ENCODE results near the gene USP43.
A peak's percentile ranks its signal among the peaks of the same experiment; 100 is the strongest.
"Not testable (repeated sequence)": the region's sequence is repeated elsewhere in the genome, so short reads cannot be mapped to it uniquely, and the experiment has no call there.

The USP43 gene

DNA sequence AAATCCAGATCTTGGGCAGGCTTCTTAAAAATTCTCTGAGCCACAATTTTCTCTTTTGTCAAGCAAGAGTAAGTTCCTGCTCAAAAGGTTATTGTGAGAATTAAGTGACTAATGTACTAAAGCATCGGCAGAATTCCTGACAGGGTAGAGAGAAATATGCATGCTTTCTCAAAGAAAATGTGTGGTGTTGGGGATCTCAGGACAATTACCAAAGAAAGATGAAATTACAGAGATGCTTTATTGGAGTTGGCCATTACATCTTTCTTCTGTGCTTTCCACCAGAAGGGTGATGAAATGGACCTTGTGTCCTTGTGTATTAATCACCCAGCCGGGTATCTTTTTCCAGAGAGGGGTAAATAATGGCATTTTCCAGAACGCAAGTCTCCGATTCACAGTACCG lies 1.7 kb upstream of the USP43 start:
- Histone ChIP-seq H3K36me3 (ENCODE audit: insufficient read depth, insufficient read length, low read length) (no peaks in the 10 kb centered on the region), H3K9ac (ENCODE audit: insufficient read length, low read depth) (no peak overlapping the region), H3K27me3 (ENCODE audit: insufficient read depth, insufficient read length) (peaks cover 15% of the 10 kb centered on the region), H3K4me3 (ENCODE audit: insufficient read length, low read depth) (no peak overlapping the region), H3K4me1 (ENCODE audit: insufficient read depth, insufficient read length) (peaks cover 4% of the 10 kb centered on the region), H3K9me3 (ENCODE audit: insufficient read depth, low read length) (peaks cover 9% of the 10 kb centered on the region; the same call in 1 of the 2 replicates)
- no peak for DNase-seq (ENCODE audit: low read depth, low spot score)
- TF ChIP-seq ZNF274 (IDR thresholded peaks at IDR 0.05; ENCODE audit: low read depth, low read length) (no peak), SUZ12 (IDR thresholded peaks at IDR 0.05; ENCODE audit: extremely low read depth, insufficient read depth, insufficient read length) (no peak), YY1 (IDR thresholded peaks at IDR 0.05; ENCODE audit: insufficient read depth, insufficient read length) (no peak)

DNA sequence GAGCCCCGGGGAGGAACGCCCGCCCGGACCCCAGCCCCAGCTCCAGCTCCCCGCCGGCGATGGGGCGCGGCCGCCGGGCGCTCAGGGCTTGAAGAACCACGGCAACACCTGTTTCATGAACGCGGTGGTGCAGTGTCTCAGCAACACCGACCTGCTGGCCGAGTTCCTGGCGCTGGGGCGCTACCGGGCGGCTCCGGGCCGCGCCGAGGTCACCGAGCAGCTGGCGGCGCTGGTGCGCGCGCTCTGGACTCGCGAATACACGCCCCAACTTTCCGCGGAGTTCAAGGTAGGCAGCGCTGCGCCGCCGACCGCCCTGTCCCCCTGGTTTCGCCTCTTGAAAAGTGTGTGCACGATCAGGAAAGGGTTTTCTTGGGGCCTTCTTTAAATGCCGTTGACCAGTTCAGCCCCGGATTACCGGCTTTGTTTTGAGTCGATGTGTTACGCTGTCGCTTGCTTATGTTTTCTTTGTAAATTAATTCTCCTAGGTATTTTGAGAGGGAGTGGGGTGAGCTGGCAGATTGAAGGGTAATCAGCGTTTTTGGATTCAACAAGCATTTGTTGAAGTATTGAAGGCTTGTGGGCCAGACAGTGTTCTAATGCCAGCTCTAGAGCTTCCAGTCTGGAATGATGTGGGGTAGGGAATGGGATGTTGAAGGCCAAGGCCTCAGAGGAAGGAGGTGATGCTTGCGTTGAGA lies 681 bp downstream of the USP43 start:
- Histone ChIP-seq H3K9ac (ENCODE audit: insufficient read length, low read depth) (peak overlapping the region; percentile 86), H3K4me3 (ENCODE audit: insufficient read length, low read depth) (peak overlapping the region; percentile 66)
- DNase-seq (ENCODE audit: low read depth, low spot score) = no peak

DNA sequence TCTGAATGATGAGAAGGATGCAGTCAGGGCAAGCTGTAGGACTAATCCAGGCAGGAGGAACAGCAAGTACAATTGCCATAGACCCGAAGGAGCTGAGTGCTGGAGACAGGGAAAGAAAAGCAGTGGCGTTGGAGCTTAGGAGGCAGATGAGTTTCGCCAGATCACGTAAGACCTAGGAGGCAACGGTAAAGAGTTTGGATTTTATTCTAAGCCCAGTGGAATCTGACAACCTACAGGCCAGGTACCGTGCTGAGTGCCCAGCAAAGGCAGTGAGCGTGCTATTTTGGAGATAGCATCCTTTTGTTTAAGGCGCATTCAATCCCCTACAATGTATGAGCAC lies 1.2 kb downstream of the USP43 start:
- TF ChIP-seq YY1 (IDR thresholded peaks at IDR 0.05; ENCODE audit: insufficient read depth, insufficient read length) = no peak
- Histone ChIP-seq H3K36me3 (ENCODE audit: insufficient read depth, insufficient read length, low read length) (no peaks in the 10 kb centered on the region), H3K9ac (ENCODE audit: insufficient read length, low read depth) (peak overlapping the region; percentile 86), H3K4me3 (ENCODE audit: insufficient read length, low read depth) (peak overlapping the region; percentile 66), H3K27me3 (ENCODE audit: insufficient read depth, insufficient read length) (peaks cover 15% of the 10 kb centered on the region), H3K4me1 (ENCODE audit: insufficient read depth, insufficient read length) (peaks cover 4% of the 10 kb centered on the region), H3K9me3 (ENCODE audit: insufficient read depth, low read length) (peaks cover 5% of the 10 kb centered on the region; the same call in 1 of the 2 replicates)
- no peak for DNase-seq (ENCODE audit: low read depth, low spot score)

More for the DNA sequence above, 681 bp downstream of the USP43 start:
- Histone ChIP-seq H3K4me1 (ENCODE audit: insufficient read depth, insufficient read length) (peaks cover 4% of the 10 kb centered on the region), H3K27me3 (ENCODE audit: insufficient read depth, insufficient read length) (peaks cover 15% of the 10 kb centered on the region), H3K36me3 (ENCODE audit: insufficient read depth, insufficient read length, low read length) (no peaks in the 10 kb centered on the region), H3K9me3 (ENCODE audit: insufficient read depth, low read length) (peaks cover 8% of the 10 kb centered on the region; the same call in 1 of the 2 replicates)
- TF ChIP-seq SUZ12 (IDR thresholded peaks at IDR 0.05; ENCODE audit: extremely low read depth, insufficient read depth, insufficient read length) (no peak), ZNF274 (IDR thresholded peaks at IDR 0.05; ENCODE audit: low read depth, low read length) (no peak), YY1 (IDR thresholded peaks at IDR 0.05; ENCODE audit: insufficient read depth, insufficient read length) (no peak)

DNA sequence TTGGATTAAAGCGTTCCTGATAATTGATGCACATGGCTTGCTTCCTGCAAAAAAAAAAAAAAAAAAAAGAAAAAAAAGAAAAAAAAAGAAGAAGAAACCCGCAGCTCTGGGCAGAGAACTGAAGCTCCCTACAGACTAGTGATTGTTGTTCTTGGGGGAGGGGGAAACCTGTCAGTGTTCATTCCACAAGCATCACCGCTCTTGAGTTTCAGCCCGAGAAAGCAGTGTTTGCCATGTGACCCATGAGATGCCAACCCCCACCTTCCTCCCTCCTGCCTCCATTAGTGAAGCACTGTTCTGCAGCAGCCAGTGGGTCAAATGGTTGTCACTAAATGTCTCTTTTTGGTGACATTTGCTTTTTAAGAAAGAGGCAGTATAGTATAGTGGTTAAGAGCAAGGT lies 1.7 kb downstream of the USP43 start:
- H3K9ac ChIP-seq (ENCODE audit: insufficient read length, low read depth) = no peak overlapping the region
- no peaks in the 10 kb centered on the region for H3K36me3 ChIP-seq (ENCODE audit: insufficient read depth, insufficient read length, low read length)
- H3K9me3 ChIP-seq (ENCODE audit: insufficient read depth, low read length) = no peaks in the 10 kb centered on the region
- DNase-seq (ENCODE audit: low read depth, low spot score) = no peak
- peaks cover 15% of the 10 kb centered on the region for H3K27me3 ChIP-seq (ENCODE audit: insufficient read depth, insufficient read length)
- TF ChIP-seq ZNF274 (IDR thresholded peaks at IDR 0.05; ENCODE audit: low read depth, low read length) = no peak
- no peak for TF ChIP-seq SUZ12 (IDR thresholded peaks at IDR 0.05; ENCODE audit: extremely low read depth, insufficient read depth, insufficient read length)
- no peak for TF ChIP-seq YY1 (IDR thresholded peaks at IDR 0.05; ENCODE audit: insufficient read depth, insufficient read length)
- H3K4me3 ChIP-seq (ENCODE audit: insufficient read length, low read depth) = no peak overlapping the region
- H3K4me1 ChIP-seq (ENCODE audit: insufficient read depth, insufficient read length) = peaks cover 4% of the 10 kb centered on the region

- TF ChIP-seq ZNF274 (IDR thresholded peaks at IDR 0.05; ENCODE audit: low read depth, low read length) (no peak), SUZ12 (IDR thresholded peaks at IDR 0.05; ENCODE audit: extremely low read depth, insufficient read depth, insufficient read length) (no peak), YY1 (IDR thresholded peaks at IDR 0.05; ENCODE audit: insufficient read depth, insufficient read length) (no peak)
These were observed 3.3 kb downstream of the USP43 start for GRCh38 chr17:9648521-9649110.

GRCh38 chr17:9658593-9659211 lies 13.4 kb downstream of the USP43 start:
- Histone ChIP-seq H3K27me3 (ENCODE audit: insufficient read depth, insufficient read length) (no peaks in the 10 kb centered on the region), H3K4me1 (ENCODE audit: insufficient read depth, insufficient read length) (no peaks in the 10 kb centered on the region), H3K36me3 (ENCODE audit: insufficient read depth, insufficient read length, low read length) (no peaks in the 10 kb centered on the region), H3K9ac (ENCODE audit: insufficient read length, low read depth) (no peak overlapping the region), H3K9me3 (ENCODE audit: insufficient read depth, low read length) (no peaks in the 10 kb centered on the region), H3K4me3 (ENCODE audit: insufficient read length, low read depth) (no peak overlapping the region)
- TF ChIP-seq YY1 (IDR thresholded peaks at IDR 0.05; ENCODE audit: insufficient read depth, insufficient read length) (no peak), ZNF274 (IDR thresholded peaks at IDR 0.05; ENCODE audit: low read depth, low read length) (no peak), SUZ12 (IDR thresholded peaks at IDR 0.05; ENCODE audit: extremely low read depth, insufficient read depth, insufficient read length) (no peak)
- no peak for DNase-seq (ENCODE audit: low read depth, low spot score)

More at GRCh38 chr17:9648521-9649110, 3.3 kb downstream of the USP43 start:
- Histone ChIP-seq H3K4me1 (ENCODE audit: insufficient read depth, insufficient read length) (peaks cover 4% of the 10 kb centered on the region), H3K9me3 (ENCODE audit: insufficient read depth, low read length) (no peaks in the 10 kb centered on the region), H3K9ac (ENCODE audit: insufficient read length, low read depth) (no peak overlapping the region), H3K36me3 (ENCODE audit: insufficient read depth, insufficient read length, low read length) (no peaks in the 10 kb centered on the region), H3K4me3 (ENCODE audit: insufficient read length, low read depth) (no peak overlapping the region), H3K27me3 (ENCODE audit: insufficient read depth, insufficient read length) (peaks cover 15% of the 10 kb centered on the region)
- no peak for DNase-seq (ENCODE audit: low read depth, low spot score)

- no peak for DNase-seq (ENCODE audit: low read depth, low spot score)
- Histone ChIP-seq H3K9me3 (ENCODE audit: insufficient read depth, low read length) (no peaks in the 10 kb centered on the region), H3K4me3 (ENCODE audit: insufficient read length, low read depth) (no peak overlapping the region), H3K9ac (ENCODE audit: insufficient read length, low read depth) (no peak overlapping the region), H3K27me3 (ENCODE audit: insufficient read depth, insufficient read length) (no peaks in the 10 kb centered on the region), H3K4me1 (ENCODE audit: insufficient read depth, insufficient read length) (no peaks in the 10 kb centered on the region), H3K36me3 (ENCODE audit: insufficient read depth, insufficient read length, low read length) (peaks cover 3% of the 10 kb centered on the region)
- TF ChIP-seq ZNF274 (IDR thresholded peaks at IDR 0.05; ENCODE audit: low read depth, low read length) (no peak), YY1 (IDR thresholded peaks at IDR 0.05; ENCODE audit: insufficient read depth, insufficient read length) (no peak)
These were observed 15.7 kb downstream of the USP43 start for GRCh38 chr17:9661027-9661426.

- not testable (repeated sequence) for H3K9ac ChIP-seq (ENCODE audit: insufficient read length, low read depth); H3K4me3 ChIP-seq (ENCODE audit: insufficient read length, low read depth); H3K36me3 ChIP-seq (ENCODE audit: insufficient read depth, insufficient read length, low read length); H3K9me3 ChIP-seq (ENCODE audit: insufficient read depth, low read length); H3K4me1 ChIP-seq (ENCODE audit: insufficient read depth, insufficient read length); H3K27me3 ChIP-seq (ENCODE audit: insufficient read depth, insufficient read length); DNase-seq (ENCODE audit: low read depth, low spot score)
These were observed 18.2 kb downstream of the USP43 start for GRCh38 chr17:9663511-9663910.
